Trophoblast cell (in vitro differentiated cells and primary cell): Measurements from ENCODE around the gene IL36RN.

Experiments
- DNase-seq, 2 donors: peaks; one replicate each; pipeline ENCODE4 v3.0.0-alpha.2; 2016
- H2AFZ ChIP-seq: 2 replicates; pipeline ENCODE4 v1.6.1; 2013; ENCODE audit warnings: low read length, moderate library complexity, mild to moderate bottlenecking; ENCODE audit not compliant: insufficient read depth, poor library complexity
- H2AK5ac ChIP-seq: 2 replicates; pipeline ENCODE4 v1.6.1; 2013; ENCODE audit warnings: mild to moderate bottlenecking, low read length
- H2BK120ac ChIP-seq: 2 replicates; pipeline ENCODE4 v1.6.1; 2013; ENCODE audit warnings: low read length, mild to moderate bottlenecking, moderate library complexity; ENCODE audit not compliant: insufficient read depth, poor library complexity
- H2BK12ac ChIP-seq: 2 replicates; pipeline ENCODE4 v1.6.1; 2013; ENCODE audit warnings: mild to moderate bottlenecking, low read length, moderate library complexity
- H2BK5ac ChIP-seq: 2 replicates; pipeline ENCODE4 v1.6.1; 2013; ENCODE audit warnings: low read length, low read depth, moderate library complexity, mild to moderate bottlenecking; ENCODE audit not compliant: poor library complexity
- H3K14ac ChIP-seq: 2 replicates; pipeline ENCODE4 v1.6.1; 2013; ENCODE audit warnings: mild to moderate bottlenecking, low read length
- H3K18ac ChIP-seq: 2 replicates; pipeline ENCODE4 v1.6.1; 2013; ENCODE audit warnings: mild to moderate bottlenecking, low read length
- H3K23ac ChIP-seq: 2 replicates; pipeline ENCODE4 v1.6.1; 2013; ENCODE audit warnings: low read length
- H3K27ac ChIP-seq: 2 replicates; pipeline ENCODE4 v1.5.1; 2013; ENCODE audit warnings: low read depth, mild to moderate bottlenecking, inconsistent platforms, low read length, moderate library complexity
- H3K27me3 ChIP-seq: 2 replicates; pipeline ENCODE4 v1.6.1; 2013; ENCODE audit warnings: inconsistent platforms, mild to moderate bottlenecking, low read length, moderate library complexity; ENCODE audit not compliant: insufficient read depth
- H3K36me3 ChIP-seq, 2 experiments: 1 replicate in 1 of 2; 2 replicates in 1 of 2; pipeline ENCODE4 v1.6.1; 2013; ENCODE audit warnings: low read length in 2 of 2, mild to moderate bottlenecking in 2 of 2, moderate library complexity in 1 of 2; ENCODE audit not compliant: insufficient read depth in 2 of 2, control insufficient read depth in 1 of 2
- H3K4ac ChIP-seq: 2 replicates; pipeline ENCODE4 v1.6.1; 2013; ENCODE audit warnings: low read depth, mild to moderate bottlenecking, low read length, moderate library complexity
- H3K4me1 ChIP-seq, 2 experiments: 1 replicate in 1 of 2; 2 replicates in 1 of 2; pipeline ENCODE4 v1.6.1; 2013; ENCODE audit warnings: low read length in 2 of 2, mild to moderate bottlenecking in 2 of 2, moderate library complexity in 1 of 2; ENCODE audit not compliant: insufficient read depth in 2 of 2, control insufficient read depth in 1 of 2
- H3K4me2 ChIP-seq: 2 replicates; pipeline ENCODE4 v1.6.1; 2013; ENCODE audit warnings: inconsistent platforms, mild to moderate bottlenecking, low read length, moderate library complexity
- H3K4me3 ChIP-seq: 2 replicates; pipeline ENCODE4 v1.5.1; 2013; ENCODE audit warnings: mild to moderate bottlenecking, low read depth, low read length, inconsistent platforms
- H3K79me1 ChIP-seq: one replicate; pipeline ENCODE4 v1.6.1; 2013; ENCODE audit warnings: low read length
- H3K79me2 ChIP-seq: 2 replicates; pipeline ENCODE4 v1.6.1; 2013; ENCODE audit warnings: low read length, mild to moderate bottlenecking; ENCODE audit not compliant: control insufficient read depth, insufficient read depth, poor library complexity
- H3K9ac ChIP-seq: 2 replicates; pipeline ENCODE4 v1.6.1; 2013; ENCODE audit warnings: mild to moderate bottlenecking, low read length
- H3K9me3 ChIP-seq: 2 replicates; pipeline ENCODE4 v1.6.1; 2013; ENCODE audit warnings: low read depth, mild to moderate bottlenecking, control low read depth, inconsistent platforms, low read length; ENCODE audit not compliant: insufficient read depth
- H4K12ac ChIP-seq: 2 replicates; pipeline ENCODE4 v1.6.1; 2013; ENCODE audit warnings: low read depth, mild to moderate bottlenecking, low read length, moderate library complexity
- H4K8ac ChIP-seq: 2 replicates; pipeline ENCODE4 v1.6.1; 2013; ENCODE audit warnings: low read depth, mild to moderate bottlenecking, low read length, moderate library complexity
- H4K91ac ChIP-seq: one replicate; pipeline ENCODE4 v1.6.1; 2013; ENCODE audit warnings: low read depth, mild to moderate bottlenecking, low read length, moderate library complexity
- WGBS: extraction: QIAGEN DNeasy Blood & Tissue Kit; methylation state at CpG from one replicate; pipeline ENCODE4 v1.1.7; 2013; ENCODE audit warnings: missing lambda C conversion rate; ENCODE audit not compliant: insufficient read length, insufficient coverage; ENCODE audit errors: extremely low coverage; 5-methylcytosine and 5-hydroxymethylcytosine counted together

The IL36RN gene

DNA sequence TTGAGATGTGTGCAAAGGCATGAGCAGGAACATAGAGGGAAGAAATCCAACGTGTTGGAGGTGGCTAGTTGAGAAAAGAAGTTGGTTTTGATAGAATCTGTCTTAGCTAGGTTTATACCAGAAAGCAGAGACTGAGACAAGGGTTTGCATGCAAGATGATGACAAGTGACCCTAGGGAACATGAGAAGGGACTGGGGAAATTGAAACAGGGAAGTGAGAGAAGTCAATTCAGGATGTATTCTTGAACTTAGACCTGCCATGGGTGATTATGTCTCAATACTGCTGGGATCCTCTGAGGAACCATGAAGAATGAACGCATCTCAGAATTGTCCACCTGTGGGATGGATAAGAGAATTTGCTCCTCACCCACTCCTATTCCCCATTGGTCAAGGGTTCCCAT is 33.3 kb upstream of the IL36RN start:
- Histone ChIP-seq H3K36me3 (no peaks in the 10 kb centered on the region), H3K4me2 (no peak overlapping the region), H3K79me1 (no peaks in the 10 kb centered on the region), H3K4me3 (no peak overlapping the region), H4K8ac (no peak overlapping the region), H3K79me2 (no peaks in the 10 kb centered on the region), H2BK5ac (no peak overlapping the region), H3K23ac (no peak overlapping the region), H2AK5ac (no peak overlapping the region), H3K4me1 (no peaks in the 10 kb centered on the region), H3K4ac (no peak overlapping the region), H3K18ac (no peak overlapping the region), H3K9me3 (no peaks in the 10 kb centered on the region), H3K9ac (no peak overlapping the region), H4K91ac (no peak overlapping the region), H3K27ac (no peak overlapping the region), H2AFZ (no peak overlapping the region), H2BK12ac (no peak overlapping the region), H2BK120ac (no peak overlapping the region), H4K12ac (no peak overlapping the region), H3K14ac (no peak overlapping the region), H3K27me3 (no peaks in the 10 kb centered on the region)
- WGBS: no CpG with 5 or more reads among the region's 2 CpGs
- DNase-seq: no peak

DNA sequence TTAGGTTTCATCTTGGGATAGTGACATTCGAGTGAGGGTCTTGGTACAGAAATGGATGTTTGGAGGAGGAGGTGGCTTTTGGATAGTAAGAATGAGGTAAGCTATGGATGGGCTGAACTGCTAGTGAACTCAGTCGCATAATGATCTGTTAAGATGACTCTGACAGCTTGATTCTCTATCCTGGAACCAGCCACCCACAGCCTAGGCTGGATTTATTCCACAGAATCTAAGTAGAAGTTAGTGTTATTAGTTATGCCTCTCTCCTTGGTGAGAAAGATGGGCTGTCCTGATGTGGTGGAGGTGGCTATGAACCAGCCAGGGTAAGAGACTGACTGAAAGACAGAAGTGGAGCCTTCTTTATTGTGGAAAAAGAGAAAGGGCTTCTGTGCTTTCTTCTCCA is 31.3 kb upstream of the IL36RN start:
- DNase-seq: no peak
- Histone ChIP-seq H2AFZ (no peak overlapping the region), H3K27me3 (no peaks in the 10 kb centered on the region), H3K36me3 (no peaks in the 10 kb centered on the region), H2BK12ac (no peak overlapping the region), H2BK120ac (no peak overlapping the region), H3K23ac (no peak overlapping the region), H3K4me1 (no peaks in the 10 kb centered on the region), H4K8ac (no peak overlapping the region), H3K18ac (no peak overlapping the region), H2AK5ac (no peak overlapping the region), H3K4me2 (no peak overlapping the region), H3K79me2 (no peaks in the 10 kb centered on the region), H4K12ac (no peak overlapping the region), H3K4me3 (no peak overlapping the region), H3K79me1 (no peaks in the 10 kb centered on the region), H4K91ac (no peak overlapping the region), H3K14ac (no peak overlapping the region), H3K9ac (no peak overlapping the region), H3K4ac (no peak overlapping the region), H3K27ac (no peak overlapping the region), H3K9me3 (no peaks in the 10 kb centered on the region), H2BK5ac (no peak overlapping the region)
- no CpG with 5 or more reads among the region's 2 CpGs for WGBS

GRCh38 chr2:113028112-113028511 is 30.9 kb upstream of the IL36RN start:
- Histone ChIP-seq H3K4me1 (no peaks in the 10 kb centered on the region), H3K27me3 (no peaks in the 10 kb centered on the region), H3K18ac (no peak overlapping the region), H2AFZ (no peak overlapping the region), H4K91ac (no peak overlapping the region), H2BK120ac (no peak overlapping the region), H3K23ac (no peak overlapping the region), H4K12ac (no peak overlapping the region), H2BK12ac (no peak overlapping the region), H3K4me3 (no peak overlapping the region), H3K14ac (no peak overlapping the region), H3K9ac (no peak overlapping the region), H4K8ac (no peak overlapping the region), H3K9me3 (no peaks in the 10 kb centered on the region), H2AK5ac (no peak overlapping the region), H3K36me3 (no peaks in the 10 kb centered on the region), H3K4ac (no peak overlapping the region), H3K79me1 (no peaks in the 10 kb centered on the region), H2BK5ac (no peak overlapping the region), H3K79me2 (no peaks in the 10 kb centered on the region), H3K27ac (no peak overlapping the region), H3K4me2 (no peak overlapping the region)
- WGBS: no CpG with 5 or more reads among the region's 1 CpG
- DNase-seq: no peak

DNA sequence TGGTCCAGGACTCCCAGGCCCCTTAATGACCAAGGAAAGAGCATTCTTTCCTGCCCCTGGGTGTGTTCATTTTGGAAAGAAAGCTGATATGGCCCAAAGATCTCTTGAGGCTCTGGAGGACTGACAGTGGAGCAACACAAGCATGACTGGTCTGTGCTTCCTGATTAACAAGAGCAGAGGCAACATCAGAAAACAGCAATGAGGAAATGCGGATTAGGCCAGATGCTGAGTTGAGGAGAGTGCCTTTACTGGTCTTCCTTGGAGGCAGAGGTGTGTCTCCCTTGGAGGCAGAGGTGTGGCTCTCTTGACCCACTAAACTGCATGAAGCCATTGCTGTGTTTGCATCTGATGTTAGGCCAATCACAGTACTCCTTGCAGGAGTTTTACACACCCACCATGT is 26.3 kb upstream of the IL36RN start:
- no peak overlapping the region for H3K27ac ChIP-seq
- H3K14ac ChIP-seq: no peak overlapping the region
- no CpG with 5 or more reads among the region's 1 CpG for WGBS
- no peak overlapping the region for H3K4ac ChIP-seq
- H3K27me3 ChIP-seq: no peaks in the 10 kb centered on the region
- H4K8ac ChIP-seq: no peak overlapping the region
- H2BK5ac ChIP-seq: no peak overlapping the region
- H3K9ac ChIP-seq: no peak overlapping the region
- no peaks in the 10 kb centered on the region for H3K79me2 ChIP-seq
- no peak overlapping the region for H3K4me3 ChIP-seq
- H2AFZ ChIP-seq: no peak overlapping the region
- H3K4me2 ChIP-seq: no peak overlapping the region
- H4K12ac ChIP-seq: no peak overlapping the region
- H3K18ac ChIP-seq: no peak overlapping the region
- no peak overlapping the region for H2BK120ac ChIP-seq
- no peak overlapping the region for H4K91ac ChIP-seq
- H3K36me3 ChIP-seq: no peaks in the 10 kb centered on the region
- H3K9me3 ChIP-seq: peaks cover 2% of the 10 kb centered on the region
- no peak overlapping the region for H2AK5ac ChIP-seq
- no peak for DNase-seq
- no peak overlapping the region for H2BK12ac ChIP-seq
- H3K79me1 ChIP-seq: no peaks in the 10 kb centered on the region
- H3K23ac ChIP-seq: no peak overlapping the region
- no peaks in the 10 kb centered on the region for H3K4me1 ChIP-seq
